NOMO-1 treated with DMSO at 0.1 percent for 48 hours (cell line): ENCODE measurements around the gene CBX7.

Experiments used
- DNase-seq: peaks from one replicate; lab custom pipeline; 2025; ENCODE audit not compliant: unreplicated experiment; lab: John Stamatoyannopoulos, UW

Gene CBX7

DNA sequence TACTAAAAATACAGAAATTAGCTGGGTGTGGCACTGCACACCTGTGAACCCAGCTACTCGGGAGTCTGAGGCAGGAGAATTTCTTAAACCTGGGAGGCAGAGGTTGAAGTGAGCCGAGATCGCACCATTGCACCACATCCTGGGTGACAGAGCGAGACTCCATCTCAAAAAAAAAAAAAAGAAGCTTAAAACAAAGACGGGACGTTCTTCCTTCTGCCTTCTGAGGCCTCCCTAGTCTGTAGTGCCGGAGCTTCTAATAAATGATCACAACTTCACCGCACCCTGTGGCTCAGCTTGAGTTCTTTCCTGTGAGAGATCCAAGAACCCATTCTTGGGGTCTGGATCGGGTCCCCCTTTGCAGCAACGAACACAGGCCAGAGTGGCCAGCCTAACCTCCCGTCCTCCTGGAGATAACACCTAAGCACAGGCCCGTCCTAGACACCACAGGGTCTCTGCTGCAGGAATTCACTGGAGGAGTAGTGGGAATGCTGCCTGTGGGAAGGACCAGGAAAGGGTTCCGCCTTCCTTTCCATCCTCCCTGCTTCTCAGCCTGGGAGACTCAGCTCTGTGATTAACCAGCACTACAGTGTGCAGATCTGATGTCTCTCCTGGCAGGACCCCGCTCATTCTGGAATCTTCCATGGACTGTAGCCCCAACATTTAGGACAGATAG is 57.6 kb downstream of the CBX7 start:
- DNase-seq, result no peak

DNA sequence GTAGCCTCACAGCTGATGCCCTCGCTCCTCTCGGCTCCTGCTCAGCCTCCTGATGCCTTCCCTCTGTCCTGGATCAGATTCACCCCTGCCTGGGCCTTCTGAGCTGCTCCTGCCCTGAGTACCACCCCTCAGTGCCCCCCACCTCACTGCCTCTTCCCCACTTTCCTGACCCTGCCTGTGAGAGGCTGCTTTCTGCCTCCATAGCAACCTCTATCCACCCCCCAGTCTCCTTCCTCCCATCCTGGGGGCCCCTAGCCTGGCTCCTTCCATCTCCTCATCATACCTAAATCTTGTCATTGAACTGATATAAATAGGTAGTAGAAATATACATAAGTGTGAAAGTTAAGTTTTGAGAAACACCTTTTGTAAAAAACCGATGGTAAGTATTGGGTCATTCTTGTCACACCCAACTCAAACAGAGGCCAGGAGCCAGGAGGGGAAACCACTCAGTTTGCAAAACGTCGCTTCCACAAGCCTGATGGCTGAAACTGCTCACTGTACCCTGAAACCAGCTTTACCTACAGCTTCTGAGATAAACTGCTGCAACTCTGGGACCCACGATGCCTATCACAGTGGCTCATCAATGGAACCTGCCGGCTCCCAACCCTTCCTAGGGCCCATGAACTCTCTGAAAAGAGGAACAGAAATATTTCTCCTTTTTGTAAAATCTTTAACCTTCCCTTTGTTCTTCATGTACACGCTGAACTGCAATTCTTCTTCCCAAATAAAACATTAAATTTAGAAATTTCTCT is 60.2 kb downstream of the CBX7 start:
- DNase-seq, result peak; percentile 41

GRCh38 chr22:39091126-39092081 is 61.1 kb downstream of the CBX7 start:
- no peak for DNase-seq

DNA sequence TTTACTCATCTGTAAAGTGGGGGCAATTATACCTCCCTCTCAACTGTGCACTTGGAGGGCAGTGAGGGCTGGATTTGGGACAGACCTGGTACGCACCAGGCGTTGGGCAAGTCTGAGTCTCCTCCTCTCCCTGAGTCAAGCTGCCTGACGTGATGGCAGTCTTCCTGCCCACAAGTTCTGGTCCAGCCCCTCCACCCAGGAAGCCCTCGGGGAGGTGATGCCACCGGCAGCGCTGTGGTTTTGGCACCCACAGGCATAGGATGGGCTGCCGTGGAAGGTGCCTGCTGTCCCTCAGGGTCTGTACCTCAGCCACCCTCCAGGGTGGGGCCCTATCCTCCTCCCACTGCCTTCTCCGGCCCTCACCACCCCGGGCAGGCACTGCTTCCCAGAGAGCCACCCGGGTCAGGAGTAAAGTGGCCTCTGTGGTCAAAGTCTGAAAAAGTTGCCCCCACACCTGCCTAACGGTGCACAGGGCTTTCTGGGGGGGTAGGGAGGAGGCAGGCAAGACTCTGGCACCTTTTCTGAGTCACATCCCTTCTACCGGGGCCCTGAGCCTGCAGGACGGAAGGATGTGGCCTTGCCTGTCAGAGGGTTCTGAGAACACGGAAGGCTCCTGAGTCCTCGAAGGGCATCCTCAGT is 61.9 kb downstream of the CBX7 start:
- no peak for DNase-seq

- DNase-seq, result no peak
Observed at GRCh38 chr22:39089928-39090327, 62.6 kb downstream of the CBX7 start.

- no peak for DNase-seq
Observed at GRCh38 chr22:39088685-39089032, 63.8 kb downstream of the CBX7 start.

DNA sequence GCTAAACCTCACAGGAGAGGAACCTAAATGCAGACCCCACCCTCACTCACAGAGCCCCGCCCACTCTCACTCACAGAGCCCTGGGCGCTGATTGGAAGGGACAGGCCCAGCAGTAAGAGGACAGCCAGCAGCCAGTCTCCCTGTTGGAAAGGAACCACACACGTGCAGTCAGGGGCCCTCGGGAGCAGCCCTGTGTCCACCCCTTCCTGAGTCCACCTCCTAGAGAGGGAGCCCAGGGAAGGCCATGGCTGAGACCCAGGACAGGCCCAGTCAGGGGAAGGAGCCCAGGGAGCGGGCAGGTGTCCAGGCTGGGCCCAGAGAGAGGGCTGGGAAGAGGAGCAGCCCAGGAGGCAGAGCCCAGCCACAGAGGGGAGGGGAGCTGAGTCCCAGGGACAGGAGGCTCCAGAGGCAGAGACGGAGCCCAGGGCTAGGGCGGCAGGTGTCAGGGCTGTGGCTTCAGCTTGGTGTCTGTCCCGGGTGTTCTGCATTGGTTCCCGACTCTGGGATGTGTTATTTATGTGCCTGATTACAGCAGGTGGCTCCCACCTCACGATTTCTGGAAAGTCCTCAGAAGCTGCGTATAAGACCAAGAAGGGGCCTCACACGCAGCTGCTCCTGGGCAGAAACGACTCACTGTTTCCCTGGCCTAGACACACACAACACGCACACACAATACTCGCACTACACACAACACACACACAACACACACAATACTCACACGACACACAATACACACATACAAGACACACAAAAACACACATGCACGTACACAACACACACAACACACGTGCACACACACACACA is 64.4 kb downstream of the CBX7 start:
- no peak for DNase-seq

GRCh38 chr22:39087098-39087497 is 65.4 kb downstream of the CBX7 start:
- DNase-seq, result no peak

DNA sequence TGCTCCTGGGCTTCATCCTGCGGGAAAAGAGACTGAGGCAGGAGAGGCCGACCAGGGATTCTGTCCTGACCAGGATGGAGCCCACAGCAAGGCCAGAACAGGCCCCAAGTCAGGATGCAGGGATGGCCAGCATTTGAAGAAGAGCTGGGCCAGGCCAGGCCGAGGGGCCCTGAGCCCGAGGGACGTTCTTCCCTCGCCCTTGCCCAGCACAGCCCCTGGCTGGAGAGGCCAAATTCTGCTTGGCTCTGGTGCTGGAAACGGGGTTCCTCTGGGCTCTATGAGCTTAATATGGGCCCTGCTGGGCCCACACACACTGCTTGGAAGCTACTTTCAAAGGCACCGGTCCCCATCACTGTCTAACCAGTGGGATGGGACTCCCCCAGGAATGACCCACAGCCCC is 67.8 kb downstream of the CBX7 start:
- no peak for DNase-seq

GRCh38 chr22:39083212-39084165 is 69.0 kb downstream of the CBX7 start:
- no peak for DNase-seq

DNA sequence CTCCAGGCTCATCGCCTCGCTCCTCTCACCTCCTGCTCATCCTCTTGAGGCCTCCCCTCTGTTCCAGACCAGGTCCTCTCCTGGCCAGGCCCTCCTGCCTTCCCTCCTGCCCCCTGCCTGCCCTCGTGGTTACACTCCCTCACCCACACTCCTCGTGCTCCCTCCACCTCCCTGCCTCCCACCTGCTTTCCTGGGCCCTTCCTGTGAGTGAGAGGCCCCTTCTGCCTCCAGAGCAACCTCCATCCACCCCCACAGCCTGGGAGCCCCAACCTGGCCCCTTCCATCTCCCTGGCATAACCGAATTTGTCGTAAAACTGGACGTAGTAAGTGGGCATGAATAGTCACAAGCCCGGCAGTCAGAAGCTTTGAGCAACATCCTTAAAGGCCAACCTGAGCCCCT is 70.9 kb downstream of the CBX7 start:
- DNase-seq, result no peak

DNA sequence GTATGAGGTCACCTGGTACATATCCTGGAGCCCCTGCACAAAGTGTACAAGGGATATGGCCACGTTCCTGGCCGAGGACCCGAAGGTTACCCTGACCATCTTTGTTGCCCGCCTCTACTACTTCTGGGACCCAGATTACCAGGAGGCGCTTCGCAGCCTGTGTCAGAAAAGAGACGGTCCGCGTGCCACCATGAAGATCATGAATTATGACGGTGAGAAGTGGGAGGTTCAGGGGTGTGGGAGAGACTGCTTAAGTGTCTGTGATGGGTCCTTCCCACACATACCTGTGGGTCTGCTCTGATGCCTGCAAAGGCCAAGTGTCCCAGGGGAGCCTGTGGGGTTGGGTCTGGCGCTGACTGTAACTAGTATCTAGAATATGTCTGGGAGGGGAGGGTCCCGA is 71.5 kb downstream of the CBX7 start:
- DNase-seq, result no peak
